ENCODE measurements around the gene COLEC12. TPM values are rescaled to one million over a fixed set of nuclear protein-coding genes. Genes with fewer than 3 reads are reported as not detected.

COLEC12 gene
- total RNA-seq, 3 donors from 2014 or later (not counting 1 experiment from before 2014, with no cell fraction given): not detected

DNA sequence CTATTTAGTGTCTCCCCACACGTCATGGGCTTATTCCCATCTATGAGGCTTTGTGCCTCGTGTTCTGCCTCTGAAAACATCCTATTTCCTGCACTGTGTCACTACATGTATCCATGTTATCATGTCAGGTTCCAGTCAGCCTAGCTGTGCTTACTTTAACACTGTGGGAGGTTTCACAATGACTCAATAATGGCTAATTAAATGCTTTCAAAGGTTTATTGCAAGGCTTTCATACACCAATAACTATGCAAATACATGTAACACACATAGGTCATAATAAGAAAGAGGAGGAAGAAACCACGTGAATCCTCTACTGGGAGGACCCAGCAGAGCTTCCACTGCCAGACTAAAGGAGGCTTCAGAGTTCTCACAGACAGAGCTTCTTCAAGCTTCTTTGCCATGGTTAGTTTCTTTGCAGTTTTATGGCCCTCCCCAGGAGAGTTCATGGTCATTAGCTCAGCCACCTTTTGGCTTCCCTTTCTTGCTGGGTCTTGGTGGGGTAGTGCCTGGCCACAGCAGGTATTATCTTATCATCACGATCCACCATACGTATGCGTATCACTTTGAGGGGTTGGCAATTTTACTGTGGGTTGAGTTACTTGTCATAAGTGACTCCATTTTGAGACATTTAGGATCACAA is 5.1 kb upstream of the COLEC12 start:
- H3K4me3 Mint-ChIP-seq: no peak overlapping the region
- H3K9me3 ChIP-seq (ENCODE audit: control insufficient read depth, insufficient read depth, low read length): no peaks in the 10 kb centered on the region
- TF ChIP-seq, protein P1, sequence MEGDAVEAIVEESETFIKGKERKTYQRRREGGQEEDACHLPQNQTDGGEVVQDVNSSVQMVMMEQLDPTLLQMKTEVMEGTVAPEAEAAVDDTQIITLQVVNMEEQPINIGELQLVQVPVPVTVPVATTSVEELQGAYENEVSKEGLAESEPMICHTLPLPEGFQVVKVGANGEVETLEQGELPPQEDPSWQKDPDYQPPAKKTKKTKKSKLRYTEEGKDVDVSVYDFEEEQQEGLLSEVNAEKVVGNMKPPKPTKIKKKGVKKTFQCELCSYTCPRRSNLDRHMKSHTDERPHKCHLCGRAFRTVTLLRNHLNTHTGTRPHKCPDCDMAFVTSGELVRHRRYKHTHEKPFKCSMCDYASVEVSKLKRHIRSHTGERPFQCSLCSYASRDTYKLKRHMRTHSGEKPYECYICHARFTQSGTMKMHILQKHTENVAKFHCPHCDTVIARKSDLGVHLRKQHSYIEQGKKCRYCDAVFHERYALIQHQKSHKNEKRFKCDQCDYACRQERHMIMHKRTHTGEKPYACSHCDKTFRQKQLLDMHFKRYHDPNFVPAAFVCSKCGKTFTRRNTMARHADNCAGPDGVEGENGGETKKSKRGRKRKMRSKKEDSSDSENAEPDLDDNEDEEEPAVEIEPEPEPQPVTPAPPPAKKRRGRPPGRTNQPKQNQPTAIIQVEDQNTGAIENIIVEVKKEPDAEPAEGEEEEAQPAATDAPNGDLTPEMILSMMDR (IDR thresholded peaks at IDR 0.05): no peak
- H3K36me3 Mint-ChIP-seq: no peaks in the 10 kb centered on the region
- peak in 1 of 3 donors; percentile 27 for ATAC-seq
- 59% methylated on average over 3 of the region's 6 CpGs for WGBS (ENCODE audit: insufficient coverage)
- no peaks in the 10 kb centered on the region for H3K36me3 ChIP-seq (ENCODE audit: control insufficient read depth, insufficient read depth, low read length)
- H3K27me3 ChIP-seq (ENCODE audit: control insufficient read depth, insufficient read depth, low read length): no peaks in the 10 kb centered on the region
- intact Hi-C loops (cut with micrococcal nuclease): no loop called here
- H3K27ac ChIP-seq (ENCODE audit: low read length): no peak overlapping the region
- H3K4me1 Mint-ChIP-seq: no peaks in the 10 kb centered on the region
- no peaks in the 10 kb centered on the region for H3K4me1 ChIP-seq (ENCODE audit: control insufficient read depth, insufficient read depth, low read length)
- DNase-seq: no peak
- H3K27ac Mint-ChIP-seq: no peak overlapping the region
- H3K9me3 Mint-ChIP-seq: no peaks in the 10 kb centered on the region
- peaks cover 7% of the 10 kb centered on the region in 2 donors for H3K27me3 Mint-ChIP-seq (ENCODE audit: low read depth in 2 of 2)
- H3K4me3 ChIP-seq (ENCODE audit: low read length): no peak overlapping the region

DNA sequence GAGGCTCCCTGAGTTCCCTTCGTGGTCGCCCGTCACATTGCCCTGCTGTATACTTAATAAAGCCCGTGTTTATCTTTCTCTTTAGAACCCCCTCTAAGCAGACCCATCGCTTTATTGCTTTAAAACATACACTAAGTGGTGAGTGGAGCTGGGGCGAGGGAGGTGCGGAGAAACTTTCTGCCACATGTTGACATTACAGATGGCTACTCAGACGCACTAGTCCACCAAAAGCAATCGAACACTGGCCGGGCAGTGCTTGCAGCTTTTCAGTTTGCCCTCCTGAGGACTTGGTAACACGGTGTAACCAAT is 859 bp upstream of the COLEC12 start:
- Histone ChIP-seq H3K36me3 (ENCODE audit: control insufficient read depth, insufficient read depth, low read length) (no peaks in the 10 kb centered on the region), H3K9me3 (ENCODE audit: control insufficient read depth, insufficient read depth, low read length) (no peaks in the 10 kb centered on the region), H3K27me3 (ENCODE audit: control insufficient read depth, insufficient read depth, low read length) (peaks cover 11% of the 10 kb centered on the region), H3K4me1 (ENCODE audit: control insufficient read depth, insufficient read depth, low read length) (peaks cover 4% of the 10 kb centered on the region), H3K4me3 (ENCODE audit: low read length) (no peak overlapping the region), H3K27ac (ENCODE audit: low read length) (no peak overlapping the region)
- TF ChIP-seq, protein P1 (IDR thresholded peaks at IDR 0.05): no peak
- no peaks in the 10 kb centered on the region for H3K9me3 Mint-ChIP-seq
- H3K4me1 Mint-ChIP-seq: no peaks in the 10 kb centered on the region
- H3K4me3 Mint-ChIP-seq: no peak overlapping the region
- intact Hi-C loops (cut with micrococcal nuclease): no loop called here
- WGBS (ENCODE audit: insufficient coverage): 44% methylated on average over 10 of the region's 11 CpGs
- peaks cover 22 to 23% of the 10 kb centered on the region in 2 donors for H3K27me3 Mint-ChIP-seq (ENCODE audit: low read depth in 2 of 2)
- no peak overlapping the region for H3K27ac Mint-ChIP-seq
- H3K36me3 Mint-ChIP-seq: no peaks in the 10 kb centered on the region
- DNase-seq: no peak
- ATAC-seq: no peak

DNA sequence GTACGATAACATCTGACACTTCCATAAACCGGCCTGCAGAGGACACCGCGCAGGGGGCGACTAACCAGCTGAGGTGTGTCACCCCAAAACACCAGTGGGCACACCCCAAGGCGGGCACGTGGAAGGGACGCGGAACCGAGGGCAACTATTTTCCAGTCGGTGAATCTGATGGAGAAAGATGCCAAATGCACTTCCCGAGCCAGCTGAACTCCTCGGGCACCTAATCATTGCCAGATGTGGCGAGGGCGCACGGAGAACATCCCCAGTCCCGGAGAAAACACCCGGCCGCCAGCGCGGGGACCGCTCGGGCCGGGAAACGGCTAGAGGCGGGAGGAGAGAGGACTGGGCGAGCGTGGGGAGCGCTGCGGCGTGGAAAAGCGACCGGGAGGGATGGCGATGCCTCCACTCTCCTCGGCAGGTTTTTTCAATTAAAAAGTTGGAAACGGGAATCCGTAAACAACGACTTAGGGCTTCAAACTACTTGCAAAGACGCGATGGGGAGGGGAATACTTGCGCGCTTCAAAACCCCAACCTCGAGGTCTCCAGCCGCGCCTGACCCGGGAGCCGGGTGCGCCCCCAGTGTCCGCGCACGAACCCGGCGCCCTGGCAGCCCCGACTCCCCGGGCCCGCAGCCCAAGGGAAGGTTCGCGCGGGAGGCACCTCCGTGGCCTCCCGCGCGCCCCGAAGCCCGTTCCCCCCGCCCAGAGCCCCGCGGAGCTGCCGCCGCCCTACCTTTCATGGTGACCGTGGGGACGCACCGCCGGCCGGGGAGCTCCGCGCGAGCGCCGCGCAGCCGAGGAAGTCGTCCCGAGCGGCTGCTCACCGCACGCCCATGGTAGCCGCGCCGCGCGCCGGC is 497 bp downstream of the COLEC12 start:
- peaks cover 4% of the 10 kb centered on the region for H3K4me1 ChIP-seq (ENCODE audit: control insufficient read depth, insufficient read depth, low read length)
- Mint-ChIP-seq H3K4me3 (no peak overlapping the region), H3K9me3 (no peaks in the 10 kb centered on the region), H3K27ac (no peak overlapping the region), H3K4me1 (no peaks in the 10 kb centered on the region), H3K27me3 (ENCODE audit: low read depth in 2 of 2) (peaks cover 23 to 27% of the 10 kb centered on the region in 2 donors), H3K36me3 (no peaks in the 10 kb centered on the region)
- no peaks in the 10 kb centered on the region for H3K9me3 ChIP-seq (ENCODE audit: control insufficient read depth, insufficient read depth, low read length)
- H3K27ac ChIP-seq (ENCODE audit: low read length): no peak overlapping the region
- H3K36me3 ChIP-seq (ENCODE audit: control insufficient read depth, insufficient read depth, low read length): no peaks in the 10 kb centered on the region
- no peak for ATAC-seq
- 2% methylated on average over 93 of the region's 93 CpGs for WGBS (ENCODE audit: insufficient coverage)
- DNase-seq: no peak
- no peak overlapping the region for H3K4me3 ChIP-seq (ENCODE audit: low read length)
- peaks cover 11% of the 10 kb centered on the region for H3K27me3 ChIP-seq (ENCODE audit: control insufficient read depth, insufficient read depth, low read length)
- intact Hi-C loops (cut with micrococcal nuclease): no loop called here
- TF ChIP-seq, protein P1 (IDR thresholded peaks at IDR 0.05): no peak
